ACC112 (cell line): ENCODE measurements around the gene IL21.

ENCODE experiments used
- H2AFZ ChIP-seq: fragments of 200-600 bp; sonication (generic); one replicate; pipeline ENCODE4 v1.6.0; 2017; ENCODE audit warnings: antibody characterized with exemption, low read length; ENCODE audit not compliant: unreplicated experiment
- H3K27ac ChIP-seq: fragments of 200-600 bp; sonication (generic); 2 replicates; pipeline ENCODE4 v1.5.1; 2014; ENCODE audit warnings: low read depth, mild to moderate bottlenecking, antibody characterized with exemption, low read length, moderate library complexity
- H3K27me3 ChIP-seq: fragments of 200-600 bp; sonication (generic); 2 replicates; pipeline ENCODE4 v1.6.1; 2014; ENCODE audit warnings: mild to moderate bottlenecking, antibody characterized with exemption, low read length, moderate library complexity, mixed read lengths; ENCODE audit not compliant: insufficient read depth
- H3K36me3 ChIP-seq: fragments of 200-600 bp; sonication (generic); 2 replicates; pipeline ENCODE4 v1.6.1; 2016; ENCODE audit warnings: mild to moderate bottlenecking, antibody characterized with exemption, low read length, moderate library complexity, mixed read lengths; ENCODE audit not compliant: insufficient read depth
- H3K4me1 ChIP-seq: fragments of 200-600 bp; sonication (generic); one replicate; pipeline ENCODE4 v1.6.1; 2016; ENCODE audit warnings: low read length, mixed read lengths; ENCODE audit not compliant: insufficient read depth, unreplicated experiment, control insufficient read depth
- H3K4me3 ChIP-seq: fragments of 200-600 bp; sonication (generic); 2 replicates; pipeline ENCODE4 v1.5.1; 2014; ENCODE audit warnings: mild to moderate bottlenecking, low read depth, low read length
- H3K79me2 ChIP-seq: fragments of 200-600 bp; sonication (generic); one replicate; pipeline ENCODE4 v1.6.0; 2016; ENCODE audit warnings: low read length; ENCODE audit not compliant: control insufficient read depth, unreplicated experiment, insufficient read depth

Gene IL21

DNA sequence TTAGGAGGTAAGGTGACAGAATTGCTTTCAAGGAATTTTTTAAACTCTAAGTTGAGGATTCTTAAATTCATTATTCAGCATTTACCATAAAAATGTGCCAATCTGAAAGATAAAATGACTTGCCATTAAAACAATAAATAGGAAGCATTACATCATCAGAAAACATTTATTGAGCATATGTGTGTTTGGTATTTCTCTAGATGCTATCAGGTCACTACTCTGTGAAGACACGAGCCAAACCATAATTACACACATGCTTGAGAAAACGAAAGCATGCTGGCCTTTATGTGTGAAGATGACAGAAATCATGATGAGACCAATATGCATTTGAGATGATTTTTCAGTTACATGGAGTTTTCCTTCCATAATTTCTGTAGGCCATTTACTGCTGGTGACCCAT is 12.3 kb upstream of the IL21 start:
- no peak overlapping the region; the same call in 1 of the 2 replicates for H3K4me3 ChIP-seq
- no peaks in the 10 kb centered on the region for H3K36me3 ChIP-seq
- no peaks in the 10 kb centered on the region; the same call in 1 of the 2 replicates for H3K27me3 ChIP-seq
- H2AFZ ChIP-seq: no peak overlapping the region
- peaks cover 5% of the 10 kb centered on the region for H3K4me1 ChIP-seq
- no peak overlapping the region for H3K27ac ChIP-seq
- no peaks in the 10 kb centered on the region for H3K79me2 ChIP-seq

DNA sequence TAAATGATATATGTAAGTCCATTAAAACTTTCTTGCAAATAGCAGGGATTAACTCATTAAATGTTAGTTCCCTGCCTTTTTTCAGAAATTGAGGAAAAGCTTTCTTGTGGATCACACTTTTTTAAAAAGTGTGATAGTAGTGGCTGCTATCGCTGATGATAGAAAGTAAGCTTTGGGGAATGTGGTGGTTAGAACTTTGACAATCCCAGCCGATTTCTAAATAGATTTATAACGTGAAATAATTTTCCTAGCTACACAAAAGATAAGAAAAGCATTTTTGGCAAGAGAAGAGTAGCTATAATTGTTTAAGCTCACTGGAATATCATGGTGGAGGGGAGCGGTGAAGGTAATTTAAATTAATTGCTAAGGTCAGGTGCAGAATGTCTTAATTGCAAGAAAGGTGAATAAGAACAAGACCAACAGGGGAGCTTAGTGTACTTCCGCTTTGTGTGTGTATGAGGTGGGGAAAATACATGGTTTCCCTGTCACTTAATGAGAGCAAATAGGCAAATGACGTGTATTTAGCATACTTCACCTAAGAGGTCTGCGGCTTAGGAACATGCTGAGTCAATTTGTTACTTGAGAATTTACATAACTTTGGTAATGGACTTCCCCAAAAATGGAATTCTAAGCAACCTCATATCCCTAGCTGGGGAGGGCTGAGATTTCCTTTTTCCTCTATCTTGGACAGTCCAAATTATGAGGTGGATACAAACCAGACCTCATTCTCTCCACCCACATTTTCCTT is 11.7 kb upstream of the IL21 start:
- H3K4me1 ChIP-seq: peaks cover 5% of the 10 kb centered on the region

DNA sequence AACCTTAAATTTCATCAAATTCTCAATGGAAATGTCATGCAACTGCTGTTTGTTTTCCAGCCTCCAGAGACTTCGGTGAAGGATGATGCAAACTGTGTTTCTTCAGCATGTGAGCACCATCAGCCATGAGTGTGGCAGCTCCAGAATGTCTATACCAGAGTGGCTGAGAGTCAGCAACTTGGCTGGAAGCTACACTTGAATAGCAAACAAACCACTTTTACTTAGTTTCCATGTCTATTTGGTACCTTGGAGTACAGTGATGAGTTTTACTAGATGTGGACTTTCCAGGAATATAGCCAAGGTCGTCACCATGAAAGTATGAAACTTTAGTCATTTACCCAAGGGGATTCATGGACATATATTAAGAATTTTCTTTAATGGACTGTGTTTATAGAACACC is 4.3 kb upstream of the IL21 start:
- Histone ChIP-seq H3K36me3 (no peaks in the 10 kb centered on the region), H2AFZ (no peak overlapping the region), H3K4me1 (peaks cover 9% of the 10 kb centered on the region), H3K27me3 (no peaks in the 10 kb centered on the region), H3K4me3 (no peak overlapping the region), H3K27ac (no peak overlapping the region), H3K79me2 (no peaks in the 10 kb centered on the region)

More for the DNA sequence above, 11.7 kb upstream of the IL21 start:
- Histone ChIP-seq H3K79me2 (no peaks in the 10 kb centered on the region), H3K27me3 (no peaks in the 10 kb centered on the region; the same call in 1 of the 2 replicates), H3K27ac (no peak overlapping the region), H3K36me3 (no peaks in the 10 kb centered on the region), H3K4me3 (no peak overlapping the region), H2AFZ (no peak overlapping the region)

DNA sequence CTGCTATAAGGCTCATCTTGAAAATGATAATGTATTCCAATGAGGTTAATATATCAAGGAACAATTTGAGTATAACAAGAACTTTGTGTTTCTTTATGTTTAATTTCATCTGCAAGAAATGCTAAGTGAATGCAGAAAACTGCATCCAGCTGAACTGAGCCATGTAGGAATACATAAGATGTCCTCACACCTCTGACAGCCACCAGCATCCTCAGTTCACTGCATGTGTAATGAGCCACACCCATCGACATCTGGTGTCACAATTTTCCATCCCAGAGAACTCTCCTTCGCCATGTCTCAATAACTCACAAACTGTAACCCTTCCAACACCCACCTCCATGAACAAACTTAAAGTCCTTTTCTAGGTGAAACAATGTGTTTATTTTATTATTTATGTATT is 3.3 kb upstream of the IL21 start:
- Histone ChIP-seq H2AFZ (no peak overlapping the region), H3K79me2 (no peaks in the 10 kb centered on the region), H3K27me3 (no peaks in the 10 kb centered on the region), H3K4me1 (peaks cover 9% of the 10 kb centered on the region), H3K27ac (no peak overlapping the region), H3K4me3 (no peak overlapping the region), H3K36me3 (no peaks in the 10 kb centered on the region)

DNA sequence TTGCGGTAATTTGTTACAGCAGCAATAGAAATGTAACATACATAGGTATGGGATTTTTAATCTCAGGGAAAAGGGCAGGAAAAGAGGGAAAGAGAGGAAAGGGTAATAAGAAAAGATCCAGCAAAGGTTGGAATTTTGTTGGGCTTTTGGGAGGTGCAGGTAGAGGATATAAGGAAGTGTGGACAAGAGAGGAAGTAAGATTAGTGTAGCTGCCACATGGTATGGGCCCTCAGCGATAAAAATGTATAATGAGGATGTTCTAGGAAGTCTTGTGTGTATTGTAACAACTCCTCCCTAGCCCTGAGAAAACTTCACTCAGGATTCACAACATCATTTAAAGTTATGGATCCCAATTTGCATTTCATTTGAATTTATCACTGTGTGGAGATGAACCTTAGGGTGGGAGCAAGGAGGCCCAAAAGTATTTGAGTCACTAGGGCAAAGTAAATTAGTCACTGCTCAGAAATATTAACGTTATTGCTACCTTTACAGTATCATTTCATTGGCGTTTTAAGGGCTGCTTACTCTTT is 2.8 kb upstream of the IL21 start:
- H3K36me3 ChIP-seq: no peaks in the 10 kb centered on the region
- H3K27me3 ChIP-seq: no peaks in the 10 kb centered on the region
- no peak overlapping the region for H3K4me3 ChIP-seq
- no peak overlapping the region for H2AFZ ChIP-seq
- H3K27ac ChIP-seq: no peak overlapping the region
- peaks cover 9% of the 10 kb centered on the region for H3K4me1 ChIP-seq
- H3K79me2 ChIP-seq: no peaks in the 10 kb centered on the region

DNA sequence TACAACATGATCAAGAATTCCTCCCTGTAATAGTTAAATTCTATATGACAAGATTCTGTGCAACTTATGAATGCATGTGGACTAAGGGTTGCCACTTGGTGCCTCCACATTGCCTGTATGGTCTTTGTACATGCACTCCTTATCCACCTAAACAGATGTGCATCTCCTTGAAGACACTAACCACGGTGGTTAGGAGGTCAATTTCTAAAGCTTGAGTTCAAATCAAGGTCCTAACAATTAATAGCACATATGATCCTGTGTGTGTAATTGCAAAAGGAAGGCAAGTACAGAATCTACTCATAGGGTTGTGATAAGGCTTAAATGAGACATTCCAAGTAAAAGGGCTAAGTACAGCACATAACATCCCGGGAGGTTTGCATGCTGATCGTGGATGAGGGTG is 1.5 kb upstream of the IL21 start:
- Histone ChIP-seq H3K4me3 (no peak overlapping the region), H3K4me1 (peaks cover 13% of the 10 kb centered on the region), H3K27ac (no peak overlapping the region), H3K27me3 (no peaks in the 10 kb centered on the region), H3K79me2 (no peaks in the 10 kb centered on the region), H3K36me3 (no peaks in the 10 kb centered on the region), H2AFZ (no peak overlapping the region)

DNA sequence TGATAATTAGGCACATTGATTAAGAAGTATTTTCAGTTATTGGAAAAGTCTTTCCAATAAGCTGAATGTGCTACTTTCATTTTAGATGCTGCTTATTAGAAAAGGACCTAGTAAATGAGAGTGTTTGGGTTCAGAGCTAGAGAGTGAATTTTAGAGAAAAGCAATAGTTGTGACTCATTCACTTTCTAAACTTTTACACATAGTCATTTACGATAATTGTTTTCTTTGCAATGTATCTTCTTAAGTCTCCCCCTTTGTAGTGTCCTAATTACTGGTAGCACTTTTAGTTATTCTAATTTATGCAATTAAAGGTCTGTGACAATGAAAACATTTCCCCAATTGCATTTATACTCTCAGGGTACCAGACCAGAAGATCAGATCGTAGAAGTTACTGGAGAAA is 1.3 kb downstream of the IL21 start:
- no peak overlapping the region for H3K27ac ChIP-seq
- peaks cover 6% of the 10 kb centered on the region for H3K4me1 ChIP-seq
- H3K36me3 ChIP-seq: no peaks in the 10 kb centered on the region
- H3K4me3 ChIP-seq: no peak overlapping the region
- no peaks in the 10 kb centered on the region for H3K27me3 ChIP-seq
- no peaks in the 10 kb centered on the region for H3K79me2 ChIP-seq
- H2AFZ ChIP-seq: no peak overlapping the region

DNA sequence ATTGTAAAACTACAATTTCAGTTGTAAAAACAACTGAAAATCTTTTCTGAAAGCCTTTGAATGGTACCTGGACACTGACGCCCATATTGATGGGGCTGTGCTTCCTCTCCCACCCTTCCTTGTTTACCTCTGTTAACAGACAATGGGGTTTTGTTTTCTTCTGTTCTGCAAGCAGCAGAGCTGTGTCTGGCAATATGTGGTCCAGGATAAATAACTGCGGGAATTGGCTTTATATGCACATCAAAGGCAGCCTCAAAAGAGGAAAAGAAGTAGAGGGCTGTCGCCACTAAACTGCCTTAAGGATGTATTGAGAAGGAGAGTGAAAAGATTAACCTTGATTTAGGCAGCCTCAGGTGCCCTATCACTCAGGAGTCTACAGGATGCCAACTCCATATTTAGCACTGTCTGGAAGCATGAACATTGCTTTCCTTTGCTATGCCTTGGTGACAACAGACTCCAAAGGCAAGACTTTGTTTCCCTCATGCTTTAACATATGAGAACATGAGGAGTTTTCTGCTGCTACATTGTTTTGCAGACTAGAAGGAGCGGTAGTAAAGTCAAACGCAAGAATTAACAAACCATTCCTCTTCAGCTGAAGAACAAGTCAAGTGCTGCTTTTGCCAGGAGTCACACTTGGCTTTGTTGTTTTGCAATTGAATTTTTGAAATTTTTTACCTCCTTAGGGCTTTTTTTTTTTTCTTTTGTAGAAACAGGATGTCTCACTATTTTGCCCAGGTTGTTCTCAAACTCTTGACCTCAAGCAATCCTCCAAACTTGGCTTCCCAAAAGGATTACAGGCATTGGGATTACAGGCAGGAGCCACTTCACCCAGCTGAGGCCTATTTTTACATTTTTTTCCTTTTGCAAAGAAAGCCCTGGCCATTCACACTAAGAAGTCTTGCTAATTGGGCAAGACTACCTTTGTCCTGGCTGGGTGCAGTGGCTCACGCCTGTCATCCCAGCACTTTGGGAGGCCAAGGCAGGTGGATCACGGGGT is 3.0 kb downstream of the IL21 start:
- no peaks in the 10 kb centered on the region for H3K79me2 ChIP-seq
- no peaks in the 10 kb centered on the region for H3K27me3 ChIP-seq
- no peaks in the 10 kb centered on the region for H3K36me3 ChIP-seq
- H3K4me1 ChIP-seq: peaks cover 4% of the 10 kb centered on the region
- no peak overlapping the region for H3K27ac ChIP-seq
- no peak overlapping the region for H3K4me3 ChIP-seq
- H2AFZ ChIP-seq: no peak overlapping the region

DNA sequence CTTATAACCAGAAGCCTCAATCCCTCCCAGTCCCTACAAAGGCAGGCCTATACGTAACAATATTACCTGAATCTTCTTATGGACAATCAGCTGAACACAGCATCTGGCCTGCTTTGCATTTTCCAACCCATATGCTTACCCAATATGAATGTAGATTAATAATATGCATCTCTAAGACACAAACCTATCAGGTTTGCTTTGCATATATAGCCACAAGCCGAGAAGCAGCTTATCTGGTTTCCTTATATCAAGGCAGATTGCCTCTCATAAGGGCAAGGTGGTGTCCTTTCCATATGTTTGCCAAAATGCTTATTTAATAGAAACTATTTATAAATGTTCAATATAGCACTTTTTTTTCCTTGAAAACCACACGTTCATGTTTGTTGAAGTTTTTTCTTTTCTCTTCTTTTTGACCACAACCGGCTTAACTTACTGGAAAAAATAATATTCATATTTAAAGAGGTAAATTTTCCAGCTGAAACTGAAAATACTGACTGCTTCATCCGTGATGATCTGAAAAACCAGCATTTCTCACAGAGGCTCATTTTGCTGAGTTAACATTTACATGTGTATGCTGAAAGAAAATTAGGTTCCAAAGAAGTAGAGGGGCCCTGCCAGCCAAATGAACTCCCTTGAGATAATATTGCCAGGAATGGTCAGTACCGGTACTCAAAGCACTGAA is 3.8 kb downstream of the IL21 start:
- Histone ChIP-seq H3K36me3 (no peaks in the 10 kb centered on the region), H3K4me3 (no peak overlapping the region), H2AFZ (no peak overlapping the region), H3K79me2 (no peaks in the 10 kb centered on the region), H3K27me3 (no peaks in the 10 kb centered on the region), H3K27ac (no peak overlapping the region), H3K4me1 (peaks cover 4% of the 10 kb centered on the region)

DNA sequence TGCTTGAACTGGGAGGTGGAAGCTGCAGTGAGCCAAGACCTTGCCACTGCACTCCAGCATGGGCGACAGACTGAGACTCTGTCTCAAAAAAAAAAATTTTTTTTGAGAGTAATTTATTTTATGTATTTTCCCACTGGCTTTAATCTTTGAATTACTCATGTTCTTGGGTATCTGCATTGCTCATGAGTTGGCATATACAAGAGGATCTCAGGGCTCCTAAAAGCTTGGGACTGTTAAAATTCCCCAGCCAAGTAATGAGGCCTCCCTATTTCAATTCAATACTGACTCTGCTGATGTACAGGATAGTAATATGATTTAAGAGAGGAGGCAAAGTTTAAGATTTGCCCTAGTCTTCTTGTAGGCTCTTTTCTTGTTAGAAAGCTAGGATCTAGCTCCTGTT is 6.2 kb downstream of the IL21 start:
- H3K4me1 ChIP-seq: peaks cover 4% of the 10 kb centered on the region
- H2AFZ ChIP-seq: no peak overlapping the region
- H3K27ac ChIP-seq: no peak overlapping the region
- H3K27me3 ChIP-seq: no peaks in the 10 kb centered on the region
- no peaks in the 10 kb centered on the region for H3K36me3 ChIP-seq
- no peaks in the 10 kb centered on the region for H3K79me2 ChIP-seq
- no peak overlapping the region for H3K4me3 ChIP-seq
